ENCODE measurements around the gene CHCHD6.

CHCHD6 gene

GRCh38 chr3:126925411-126926171, 221.6 kb downstream of the CHCHD6 start:
- Histone ChIP-seq H3K4me1 (ENCODE audit: control insufficient read depth, insufficient read depth, low read length) (peaks cover 12% of the 10 kb centered on the region), H3K27ac (ENCODE audit: insufficient read depth, low read depth, low read length, poor library complexity, severe bottlenecking) (no peak overlapping the region)
- WGBS, 2 experiments = 86 to 88% methylated on average over 14 of the region's 14 CpGs

GRCh38 chr3:126926684-126927400, 222.8 kb downstream of the CHCHD6 start:
- peaks cover 12% of the 10 kb centered on the region for H3K4me1 ChIP-seq (ENCODE audit: control insufficient read depth, insufficient read depth, low read length)
- no peaks in the 10 kb centered on the region for H3K36me3 ChIP-seq (ENCODE audit: control insufficient read depth, insufficient read depth, low read length)
- H3K27ac ChIP-seq (ENCODE audit: insufficient read depth, low read depth, low read length, poor library complexity, severe bottlenecking) = no peak overlapping the region
- H3K4me3 ChIP-seq (ENCODE audit: insufficient read depth, low read depth, low read length) = no peak overlapping the region
- WGBS, 2 experiments = 88 to 92% methylated on average over 11 of the region's 11 CpGs
- no peaks in the 10 kb centered on the region for H3K9me3 ChIP-seq (ENCODE audit: control insufficient read depth, low read length)
- H3K27me3 ChIP-seq (ENCODE audit: control insufficient read depth, insufficient read depth, low read length, poor library complexity, severe bottlenecking) = no peaks in the 10 kb centered on the region

More at GRCh38 chr3:126925411-126926171, 221.6 kb downstream of the CHCHD6 start:
- Histone ChIP-seq H3K36me3 (ENCODE audit: control insufficient read depth, insufficient read depth, low read length) (no peaks in the 10 kb centered on the region), H3K9me3 (ENCODE audit: control insufficient read depth, low read length) (no peaks in the 10 kb centered on the region), H3K27me3 (ENCODE audit: control insufficient read depth, insufficient read depth, low read length, poor library complexity, severe bottlenecking) (no peaks in the 10 kb centered on the region), H3K4me3 (ENCODE audit: insufficient read depth, low read depth, low read length) (no peak overlapping the region)

- no peak overlapping the region for H3K27ac ChIP-seq (ENCODE audit: insufficient read depth, low read depth, low read length, poor library complexity, severe bottlenecking)
- peaks cover 12% of the 10 kb centered on the region for H3K4me1 ChIP-seq (ENCODE audit: control insufficient read depth, insufficient read depth, low read length)
- no peaks in the 10 kb centered on the region for H3K9me3 ChIP-seq (ENCODE audit: control insufficient read depth, low read length)
- no peaks in the 10 kb centered on the region for H3K36me3 ChIP-seq (ENCODE audit: control insufficient read depth, insufficient read depth, low read length)
- WGBS, 2 experiments = 86 to 89% methylated on average over 4 of the region's 4 CpGs
- H3K27me3 ChIP-seq (ENCODE audit: control insufficient read depth, insufficient read depth, low read length, poor library complexity, severe bottlenecking) = no peaks in the 10 kb centered on the region
- no peak overlapping the region for H3K4me3 ChIP-seq (ENCODE audit: insufficient read depth, low read depth, low read length)
Observed at GRCh38 chr3:126927401-126927750, 223.3 kb downstream of the CHCHD6 start.

- Histone ChIP-seq H3K4me3 (ENCODE audit: insufficient read depth, low read depth, low read length) (no peak overlapping the region), H3K27me3 (ENCODE audit: control insufficient read depth, insufficient read depth, low read length, poor library complexity, severe bottlenecking) (no peaks in the 10 kb centered on the region), H3K36me3 (ENCODE audit: control insufficient read depth, insufficient read depth, low read length) (no peaks in the 10 kb centered on the region), H3K4me1 (ENCODE audit: control insufficient read depth, insufficient read depth, low read length) (peaks cover 12% of the 10 kb centered on the region), H3K9me3 (ENCODE audit: control insufficient read depth, low read length) (no peaks in the 10 kb centered on the region), H3K27ac (ENCODE audit: insufficient read depth, low read depth, low read length, poor library complexity, severe bottlenecking) (no peak overlapping the region)
- 88 to 89% methylated on average over 6 of the region's 6 CpGs for WGBS, 2 experiments
Observed at GRCh38 chr3:126927846-126928245, 223.8 kb downstream of the CHCHD6 start.

GRCh38 chr3:126928921-126929474, 225.0 kb downstream of the CHCHD6 start:
- H3K36me3 ChIP-seq (ENCODE audit: control insufficient read depth, insufficient read depth, low read length) = no peaks in the 10 kb centered on the region
- no peaks in the 10 kb centered on the region for H3K27me3 ChIP-seq (ENCODE audit: control insufficient read depth, insufficient read depth, low read length, poor library complexity, severe bottlenecking)
- H3K27ac ChIP-seq (ENCODE audit: insufficient read depth, low read depth, low read length, poor library complexity, severe bottlenecking) = no peak overlapping the region
- peaks cover 12% of the 10 kb centered on the region for H3K4me1 ChIP-seq (ENCODE audit: control insufficient read depth, insufficient read depth, low read length)
- H3K9me3 ChIP-seq (ENCODE audit: control insufficient read depth, low read length) = no peaks in the 10 kb centered on the region
- no peak overlapping the region for H3K4me3 ChIP-seq (ENCODE audit: insufficient read depth, low read depth, low read length)
- WGBS, 2 experiments = 94 to 95% methylated on average over 3 of the region's 3 CpGs

- no peak overlapping the region for H3K4me3 ChIP-seq (ENCODE audit: insufficient read depth, low read depth, low read length)
- H3K9me3 ChIP-seq (ENCODE audit: control insufficient read depth, low read length) = no peaks in the 10 kb centered on the region
- no peak overlapping the region for H3K27ac ChIP-seq (ENCODE audit: insufficient read depth, low read depth, low read length, poor library complexity, severe bottlenecking)
- H3K27me3 ChIP-seq (ENCODE audit: control insufficient read depth, insufficient read depth, low read length, poor library complexity, severe bottlenecking) = no peaks in the 10 kb centered on the region
- H3K36me3 ChIP-seq (ENCODE audit: control insufficient read depth, insufficient read depth, low read length) = no peaks in the 10 kb centered on the region
- H3K4me1 ChIP-seq (ENCODE audit: control insufficient read depth, insufficient read depth, low read length) = peaks cover 16% of the 10 kb centered on the region
- WGBS, 2 experiments = 92 to 94% methylated on average over 15 of the region's 15 CpGs
Observed at GRCh38 chr3:126930936-126931600, 227.0 kb downstream of the CHCHD6 start.

GRCh38 chr3:126931806-126932187, 227.8 kb downstream of the CHCHD6 start:
- no peaks in the 10 kb centered on the region for H3K27me3 ChIP-seq (ENCODE audit: control insufficient read depth, insufficient read depth, low read length, poor library complexity, severe bottlenecking)
- no peak overlapping the region for H3K4me3 ChIP-seq (ENCODE audit: insufficient read depth, low read depth, low read length)
- H3K27ac ChIP-seq (ENCODE audit: insufficient read depth, low read depth, low read length, poor library complexity, severe bottlenecking) = no peak overlapping the region
- 92 to 95% methylated on average over 9 of the region's 9 CpGs for WGBS, 2 experiments
- H3K4me1 ChIP-seq (ENCODE audit: control insufficient read depth, insufficient read depth, low read length) = peaks cover 13% of the 10 kb centered on the region
- no peaks in the 10 kb centered on the region for H3K9me3 ChIP-seq (ENCODE audit: control insufficient read depth, low read length)
- no peaks in the 10 kb centered on the region for H3K36me3 ChIP-seq (ENCODE audit: control insufficient read depth, insufficient read depth, low read length)

- Histone ChIP-seq H3K36me3 (ENCODE audit: control insufficient read depth, insufficient read depth, low read length) (no peaks in the 10 kb centered on the region), H3K27ac (ENCODE audit: insufficient read depth, low read depth, low read length, poor library complexity, severe bottlenecking) (no peak overlapping the region), H3K9me3 (ENCODE audit: control insufficient read depth, low read length) (no peaks in the 10 kb centered on the region), H3K27me3 (ENCODE audit: control insufficient read depth, insufficient read depth, low read length, poor library complexity, severe bottlenecking) (no peaks in the 10 kb centered on the region), H3K4me1 (ENCODE audit: control insufficient read depth, insufficient read depth, low read length) (peaks cover 8% of the 10 kb centered on the region), H3K4me3 (ENCODE audit: insufficient read depth, low read depth, low read length) (no peak overlapping the region)
- WGBS, 2 experiments = 92% methylated on average over 13 of the region's 13 CpGs
Observed at GRCh38 chr3:126932188-126932931, 228.3 kb downstream of the CHCHD6 start.

GRCh38 chr3:126934031-126934531, 230.0 kb downstream of the CHCHD6 start:
- Histone ChIP-seq H3K9me3 (ENCODE audit: control insufficient read depth, low read length) (no peaks in the 10 kb centered on the region), H3K27me3 (ENCODE audit: control insufficient read depth, insufficient read depth, low read length, poor library complexity, severe bottlenecking) (no peaks in the 10 kb centered on the region), H3K4me3 (ENCODE audit: insufficient read depth, low read depth, low read length) (no peak overlapping the region), H3K4me1 (ENCODE audit: control insufficient read depth, insufficient read depth, low read length) (peaks cover 8% of the 10 kb centered on the region), H3K36me3 (ENCODE audit: control insufficient read depth, insufficient read depth, low read length) (no peaks in the 10 kb centered on the region), H3K27ac (ENCODE audit: insufficient read depth, low read depth, low read length, poor library complexity, severe bottlenecking) (no peak overlapping the region)
- WGBS, 2 experiments = 62 to 66% methylated on average over 4 of the region's 4 CpGs

All from ectodermal cell (in vitro differentiated cells).